Measurements from ENCODE around the gene GDF2. TPM values are rescaled to one million over a fixed set of nuclear protein-coding genes. Genes with fewer than 3 reads are reported as not detected.

GDF2 gene
- total RNA-seq, 4 donors from 2014 or later: not detected

DNA sequence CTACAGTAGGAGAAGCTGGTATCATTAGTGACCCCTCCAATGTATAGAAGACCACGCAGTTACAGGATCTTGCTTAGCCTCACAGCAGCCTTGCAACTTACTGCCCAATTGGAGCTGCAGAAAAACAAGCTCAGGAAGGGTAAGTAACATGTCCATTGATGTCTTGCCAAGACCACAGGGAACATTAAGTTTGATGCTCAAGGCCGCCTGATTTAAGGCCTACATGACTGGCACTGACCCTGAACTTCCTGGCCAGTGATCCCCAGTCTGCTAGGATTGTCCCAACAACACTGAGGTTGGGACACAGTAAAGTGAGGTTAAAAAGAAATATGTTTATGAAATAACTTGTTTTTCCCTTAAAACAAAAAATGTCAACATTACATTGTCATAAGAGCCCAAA, 6.8 kb upstream of the GDF2 start:
- H3K27me3 ChIP-seq: no peaks in the 10 kb centered on the region
- no peaks in the 10 kb centered on the region for H3K4me1 ChIP-seq
- H3K36me3 ChIP-seq: no peaks in the 10 kb centered on the region
- intact Hi-C loops (cut with DNase I; ENCODE audit: low total_unique reads): no loop called here
- TF ChIP-seq, protein P1, sequence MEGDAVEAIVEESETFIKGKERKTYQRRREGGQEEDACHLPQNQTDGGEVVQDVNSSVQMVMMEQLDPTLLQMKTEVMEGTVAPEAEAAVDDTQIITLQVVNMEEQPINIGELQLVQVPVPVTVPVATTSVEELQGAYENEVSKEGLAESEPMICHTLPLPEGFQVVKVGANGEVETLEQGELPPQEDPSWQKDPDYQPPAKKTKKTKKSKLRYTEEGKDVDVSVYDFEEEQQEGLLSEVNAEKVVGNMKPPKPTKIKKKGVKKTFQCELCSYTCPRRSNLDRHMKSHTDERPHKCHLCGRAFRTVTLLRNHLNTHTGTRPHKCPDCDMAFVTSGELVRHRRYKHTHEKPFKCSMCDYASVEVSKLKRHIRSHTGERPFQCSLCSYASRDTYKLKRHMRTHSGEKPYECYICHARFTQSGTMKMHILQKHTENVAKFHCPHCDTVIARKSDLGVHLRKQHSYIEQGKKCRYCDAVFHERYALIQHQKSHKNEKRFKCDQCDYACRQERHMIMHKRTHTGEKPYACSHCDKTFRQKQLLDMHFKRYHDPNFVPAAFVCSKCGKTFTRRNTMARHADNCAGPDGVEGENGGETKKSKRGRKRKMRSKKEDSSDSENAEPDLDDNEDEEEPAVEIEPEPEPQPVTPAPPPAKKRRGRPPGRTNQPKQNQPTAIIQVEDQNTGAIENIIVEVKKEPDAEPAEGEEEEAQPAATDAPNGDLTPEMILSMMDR (IDR thresholded peaks at IDR 0.05): no peak
- no peak for TF ChIP-seq POLR2A (IDR thresholded peaks at IDR 0.05)
- no peak for DNase-seq
- no peak overlapping the region for H3K27ac ChIP-seq
- no peaks in the 10 kb centered on the region for H3K9me3 ChIP-seq
- no peak overlapping the region for H3K4me3 ChIP-seq

DNA sequence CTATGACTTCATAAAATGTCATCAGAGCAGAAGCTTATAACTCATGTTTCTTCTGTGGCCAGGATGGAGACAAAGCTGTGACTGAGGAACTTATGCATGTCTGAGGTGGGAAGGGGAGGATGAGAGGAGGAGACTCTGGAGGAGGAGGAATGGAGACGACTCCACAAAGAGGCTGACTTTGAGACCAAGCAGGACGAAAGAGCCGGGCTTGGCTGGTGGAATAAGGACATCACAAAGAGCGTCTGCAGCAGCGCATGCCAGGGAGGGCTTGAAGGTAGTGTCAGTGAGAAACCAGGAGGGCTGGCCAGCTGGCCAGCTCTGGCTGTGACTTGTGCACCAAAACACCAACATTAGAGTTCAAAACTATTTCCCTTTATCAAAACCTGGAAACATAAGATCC, 6.1 kb upstream of the GDF2 start:
- H3K27ac ChIP-seq: no peak overlapping the region
- H3K27me3 ChIP-seq: no peaks in the 10 kb centered on the region
- no peaks in the 10 kb centered on the region for H3K9me3 ChIP-seq
- H3K4me3 ChIP-seq: no peak overlapping the region
- TF ChIP-seq, protein P1 (IDR thresholded peaks at IDR 0.05): no peak
- no peak for TF ChIP-seq POLR2A (IDR thresholded peaks at IDR 0.05)
- DNase-seq: no peak
- no peaks in the 10 kb centered on the region for H3K36me3 ChIP-seq
- H3K4me1 ChIP-seq: no peaks in the 10 kb centered on the region
- intact Hi-C loops (cut with DNase I; ENCODE audit: low total_unique reads): no loop called here

DNA sequence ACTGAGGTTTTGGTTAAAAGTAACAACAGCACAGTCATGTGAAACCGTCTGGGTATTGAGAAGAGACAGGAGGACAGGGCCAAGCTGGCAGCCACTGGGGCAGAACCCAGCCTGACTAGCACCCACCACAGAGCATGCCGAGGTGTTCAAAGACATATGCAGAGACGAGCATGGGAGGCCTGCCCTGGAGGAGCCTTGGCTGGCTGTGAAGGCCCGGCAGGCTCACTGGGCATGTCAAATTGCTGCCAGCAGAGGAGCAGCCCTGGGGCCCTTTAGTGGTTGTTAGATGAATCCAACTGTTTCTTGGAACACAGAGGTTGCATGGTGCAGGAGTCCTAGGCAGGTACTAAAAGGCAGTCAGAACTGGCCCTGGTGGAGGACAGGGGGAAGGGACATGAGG, 5.0 kb upstream of the GDF2 start:
- DNase-seq: no peak

DNA sequence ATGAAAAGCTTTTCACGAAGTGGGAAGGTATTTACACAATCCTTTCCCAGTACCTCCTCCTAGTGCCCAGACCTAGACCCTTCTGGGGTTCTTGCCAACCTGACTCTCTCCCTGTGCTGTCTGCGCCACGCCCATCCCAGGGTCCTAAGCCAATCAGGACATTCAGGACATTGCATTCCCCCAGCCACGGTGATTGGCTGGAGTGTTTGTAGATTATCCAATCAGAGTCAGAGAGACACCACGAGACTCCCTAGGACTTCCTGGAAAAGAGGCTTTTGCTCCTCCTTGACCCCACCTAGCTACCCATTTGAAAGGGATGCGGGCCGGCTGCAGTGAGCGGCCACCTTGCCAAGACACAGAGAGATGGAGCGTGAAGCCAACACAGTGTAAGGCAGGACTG, 3.5 kb upstream of the GDF2 start:
- TF ChIP-seq, protein P1 (IDR thresholded peaks at IDR 0.05): no peak
- no peak for TF ChIP-seq POLR2A (IDR thresholded peaks at IDR 0.05)
- H3K9me3 ChIP-seq: no peaks in the 10 kb centered on the region
- H3K36me3 ChIP-seq: no peaks in the 10 kb centered on the region
- H3K4me3 ChIP-seq: no peak overlapping the region
- intact Hi-C loops (cut with DNase I; ENCODE audit: low total_unique reads): no loop called here
- DNase-seq: no peak
- H3K27ac ChIP-seq: no peak overlapping the region
- H3K27me3 ChIP-seq: no peaks in the 10 kb centered on the region
- H3K4me1 ChIP-seq: no peaks in the 10 kb centered on the region

More for the DNA sequence above, 5.0 kb upstream of the GDF2 start:
- no peaks in the 10 kb centered on the region for H3K36me3 ChIP-seq
- H3K27ac ChIP-seq: no peak overlapping the region
- no peaks in the 10 kb centered on the region for H3K9me3 ChIP-seq
- TF ChIP-seq POLR2A (IDR thresholded peaks at IDR 0.05): no peak
- H3K4me1 ChIP-seq: no peaks in the 10 kb centered on the region
- no peaks in the 10 kb centered on the region for H3K27me3 ChIP-seq
- no peak overlapping the region for H3K4me3 ChIP-seq
- intact Hi-C loops (cut with DNase I; ENCODE audit: low total_unique reads): no loop called here

DNA sequence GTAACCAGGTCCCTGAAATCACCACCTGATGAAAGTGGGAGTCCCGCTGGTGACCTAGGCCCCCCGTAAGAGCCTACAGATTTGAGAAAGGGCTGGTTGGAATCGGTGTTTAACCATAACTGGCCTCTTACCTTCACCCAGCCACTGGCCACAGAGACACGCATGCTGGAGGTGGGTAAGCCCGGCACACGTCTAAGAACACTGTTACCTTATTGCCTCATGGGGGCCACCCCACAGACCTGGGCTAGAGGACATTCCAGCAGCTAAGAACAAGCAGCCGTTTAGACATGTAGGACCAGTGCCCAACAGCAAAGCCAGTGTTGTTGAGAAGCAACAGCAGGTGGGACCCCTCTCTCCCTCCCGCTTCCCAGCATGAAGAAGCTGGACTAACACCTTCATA, 2.5 kb upstream of the GDF2 start:
- no peaks in the 10 kb centered on the region for H3K27me3 ChIP-seq
- intact Hi-C loops (cut with DNase I; ENCODE audit: low total_unique reads): no loop called here
- DNase-seq: no peak
- no peaks in the 10 kb centered on the region for H3K9me3 ChIP-seq
- no peak overlapping the region for H3K4me3 ChIP-seq
- H3K4me1 ChIP-seq: no peaks in the 10 kb centered on the region
- no peaks in the 10 kb centered on the region for H3K36me3 ChIP-seq
- no peak for TF ChIP-seq POLR2A (IDR thresholded peaks at IDR 0.05)
- TF ChIP-seq, protein P1 (IDR thresholded peaks at IDR 0.05): no peak
- H3K27ac ChIP-seq: no peak overlapping the region

DNA sequence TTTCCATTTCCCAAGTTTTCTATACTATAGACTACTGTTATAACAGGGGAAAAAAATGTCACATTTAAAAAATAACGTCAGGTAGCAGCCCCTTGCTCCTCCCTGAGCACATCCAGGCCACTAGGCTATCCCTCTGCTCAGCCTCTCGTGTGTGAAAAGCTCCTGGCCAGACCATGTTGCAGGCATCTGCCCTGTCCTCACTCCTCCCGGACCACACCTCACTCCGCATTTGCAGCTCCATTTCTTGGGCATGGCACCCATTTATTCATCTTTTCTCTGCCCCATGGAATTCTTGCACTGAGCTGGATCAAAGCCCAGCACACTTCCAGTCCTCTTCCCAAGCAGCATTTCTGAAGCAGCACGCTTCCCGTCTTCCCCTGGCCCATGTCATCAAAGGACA, 1.4 kb upstream of the GDF2 start:
- H3K4me3 ChIP-seq: no peak overlapping the region
- DNase-seq: no peak
- intact Hi-C loops (cut with DNase I; ENCODE audit: low total_unique reads): no loop called here
- H3K36me3 ChIP-seq: no peaks in the 10 kb centered on the region
- H3K27ac ChIP-seq: no peak overlapping the region
- no peak for TF ChIP-seq POLR2A (IDR thresholded peaks at IDR 0.05)
- TF ChIP-seq, protein P1 (IDR thresholded peaks at IDR 0.05): no peak
- H3K9me3 ChIP-seq: no peaks in the 10 kb centered on the region
- H3K27me3 ChIP-seq: no peaks in the 10 kb centered on the region
- no peaks in the 10 kb centered on the region for H3K4me1 ChIP-seq

Data from uterus (tissue), 4 donors.